OCI-LY7 (cell line): Measurements from ENCODE around the gene ABCC4.

Source experiments
- CTCF ChIP-seq: fragments of 200-600 bp; sonication (generic); conservative IDR thresholded peaks from 2 replicates; pipeline ENCODE4 v1.5.1; 2014; ENCODE audit warnings: mild to moderate bottlenecking, antibody characterized with exemption, low read length, moderate library complexity, mixed read lengths
- EZH2phosphoT487 ChIP-seq: fragments of 200-600 bp; sonication (generic); IDR thresholded peaks from 2 replicates; pipeline ENCODE4 v1.6.1; 2018; ENCODE audit warnings: low read depth, borderline replicate concordance, mild to moderate bottlenecking, mixed run types, antibody characterized with exemption, low read length, moderate library complexity, mixed read lengths

GRCh38 chr13:95289020-95289444, 12.2 kb downstream of the ABCC4 start:
- TF ChIP-seq CTCF (no peak), EZH2phosphoT487 (no peak)
